Activated CD4-positive, alpha-beta T cell treated with anti-CD3 and anti-CD28 coated beads, Interleukin-2, amount 10 ng/mL, durations not matched to agents 7 days and 5 days (primary cell): ENCODE data around the gene PLN. TPM values are rescaled to one million over a fixed set of nuclear protein-coding genes. Genes with fewer than 3 reads are reported as not detected.

Experiments
- total RNA-seq, 2 experiments: library from RNA; stranded (reverse); gene quantifications; one replicate each; pipeline ENCODE4 v1.2.3, GENCODE V29; 2021

Gene PLN
- total RNA-seq, 2 experiments from 2014 or later: not detected

Other genes starting within 250 kb of the PLN start
- 10 to 100 TPM; 47.9 to 50.3 TPM for gene CEP85L, start 103.3 kb downstream of the PLN start, total RNA-seq